K562 (cell line): ENCODE measurements around the gene MAL. TPM values are rescaled to one million over a fixed set of nuclear protein-coding genes. Genes with fewer than 3 reads are reported as not detected.

Experiments
- ATAC-seq: fragments of 200-7000 bp; cut with Tn5 transposase; 3 replicates; pipeline ENCODE4 v1.9.1; 2020; ENCODE audit warnings: moderate library complexity
- BruUV-seq: library from RNA; stranded (reverse); fragments of 400-500 nt; replicated peaks from 2 replicates; lab custom pipeline; 2021; lab: Mats Ljungman, UMichigan
- CTCF ChIA-PET: fragments of 300-600 bp; formaldehyde crosslinking; extraction: SDS; loops from one replicate; lab custom pipeline; 2021; ENCODE audit warnings: low intra/inter-chr PET ratio; lab: Yijun Ruan, JAX
- POLR2A ChIA-PET: fragments of 300-600, 350-650 bp; sonication (Branson Sonifier 250); formaldehyde crosslinking; extraction: SDS; loops from one replicate; lab custom pipeline; 2021; ENCODE audit warnings: antibody characterized with exemption, inconsistent platforms; lab: Yijun Ruan, JAX
- DNase-seq, 4 experiments: peaks; one replicate each; pipeline versions ENCODE4 v3.0.0 to v3.0.0-alpha.2; 2011 to 2018; ENCODE audit warnings: low spot score in 3 of 4, mixed read lengths in 3 of 4; ENCODE audit errors: extremely low read depth in 1 of 4
- FAIRE-seq: peaks from 2 replicates; lab custom pipeline; 2011; peaks lifted over from hg19 to GRCh38; lab: Jason Lieb, UNC
- H2AFZ ChIP-seq: 2 replicates; pipeline ENCODE4 v1.6.0; 2011; ENCODE audit warnings: low read depth, low read length, control low read depth, inconsistent platforms
- H3K27ac ChIP-seq: fragments of 200-600 bp; 3 replicates; pipeline ENCODE4 v1.8.0; 2011; ENCODE audit warnings: low read depth, mild to moderate bottlenecking, control low read depth, inconsistent platforms, low read length, moderate library complexity, mixed read lengths; ENCODE audit errors: extremely low read depth
- H3K27me3 ChIP-seq, 2 experiments: fragments of 300-600 bp in 1 of 2; 2 replicates in 1 of 2; 3 replicates in 1 of 2; pipeline versions ENCODE4 v1.6.0 to v1.8.0; 2011; ENCODE audit warnings: inconsistent platforms in 2 of 2, low read length in 2 of 2, mild to moderate bottlenecking in 1 of 2, mixed read lengths in 1 of 2, moderate library complexity in 1 of 2; ENCODE audit not compliant: control insufficient read depth in 2 of 2, insufficient read depth in 2 of 2
- H3K36me3 ChIP-seq: fragments of 300-600 bp; 3 replicates; pipeline ENCODE4 v1.8.0; 2011; ENCODE audit warnings: mild to moderate bottlenecking, low read length, inconsistent platforms; ENCODE audit not compliant: control insufficient read depth, insufficient read depth
- H3K4me1 ChIP-seq, 2 experiments: fragments of 200-600 bp in 1 of 2; replicated peaks in 1 of 2; 2 replicates in 1 of 2; 3 replicates in 1 of 2; pipeline versions ENCODE4 v1.5.1 to v1.8.0; 2011; ENCODE audit warnings: inconsistent platforms in 2 of 2, low read length in 2 of 2, mild to moderate bottlenecking in 1 of 2, mixed read lengths in 1 of 2, moderate library complexity in 1 of 2; ENCODE audit not compliant: control insufficient read depth in 2 of 2, insufficient read depth in 2 of 2
- H3K4me2 ChIP-seq: 2 replicates; pipeline ENCODE4 v1.6.1; 2011; ENCODE audit warnings: low read length, control low read depth, inconsistent platforms, mixed read lengths; ENCODE audit not compliant: insufficient read depth
- H3K4me3 ChIP-seq: fragments of 200-600 bp; sonication (generic), shearing (Covaris generic); 2 replicates; pipeline ENCODE4 v1.5.1; 2016; ENCODE audit warnings: control low read depth, inconsistent platforms
- H3K79me2 ChIP-seq: fragments of 200-600 bp; 3 replicates; pipeline ENCODE4 v1.8.0; 2011; ENCODE audit warnings: low read length, inconsistent platforms; ENCODE audit not compliant: control insufficient read depth, insufficient read depth
- H3K9ac ChIP-seq, 2 experiments: 2 replicates each; pipeline versions ENCODE4 v1.6.0 to v1.6.1; 2011; ENCODE audit warnings: low read depth in 2 of 2, low read length in 2 of 2, control low read depth in 1 of 2, inconsistent platforms in 1 of 2, mild to moderate bottlenecking in 1 of 2, mixed read lengths in 1 of 2; ENCODE audit not compliant: insufficient read depth in 1 of 2
- H3K9me1 ChIP-seq: one replicate; pipeline ENCODE4 v1.6.0; 2011; ENCODE audit warnings: inconsistent platforms, mild to moderate bottlenecking, low read length, moderate library complexity; ENCODE audit not compliant: control insufficient read depth, insufficient read depth
- H3K9me3 ChIP-seq: replicated peaks from 2 replicates; pipeline ENCODE4 v1.5.1; 2011; ENCODE audit warnings: low read depth, low read length, inconsistent platforms; ENCODE audit not compliant: control insufficient read depth, insufficient read depth
- H4K20me1 ChIP-seq: replicated peaks from 2 replicates; pipeline ENCODE4 v1.6.1; 2011; ENCODE audit warnings: low read length, inconsistent platforms, mixed read lengths; ENCODE audit not compliant: control insufficient read depth, insufficient read depth
- ZNF174 ChIP-seq: fragments of 250-450 bp; sonication (Bioruptor Pico); IDR thresholded peaks from 2 replicates; pipeline ENCODE4 v1.4.0; 2020; ENCODE audit warnings: mild to moderate bottlenecking
- WGBS: fragments of 100-300 bp; shearing (Covaris generic); methylation state at CpG from one replicate; pipeline ENCODE4 v1.1.6; 2016; ENCODE audit warnings: low coverage, mixed read lengths; ENCODE audit not compliant: insufficient coverage; ENCODE audit errors: missing lambda C conversion rate; 5-methylcytosine and 5-hydroxymethylcytosine counted together
- in situ Hi-C: fragments of 300-500 bp; cut with MboI; formaldehyde crosslinking; loops from 4 replicates; pipeline ENCODE4 v1.15.0; 2018; ENCODE audit warnings: inconsistent platforms, mixed read lengths
- intact Hi-C: fragments of 100-400 bp; cut with micrococcal nuclease; formaldehyde crosslinking; loops from 2 replicates; pipeline ENCODE4 v1.14.2; 2022
- polyA plus RNA-seq, 8 experiments: library from polyadenylated mRNA; depleted of rRNA in 4 of 8; stranded (reverse) in 5 of 8; unstranded in 3 of 8; fragments of >200 nt; fragmentation: Nextera tagmentation in 2 of 8; fragmentation: Illumina TruSeq in 1 of 8; extraction: Ambion mirVana in 2 of 8; extraction: Trizol in 1 of 8; gene quantifications; 2 replicates each; pipeline versions ENCODE4 v1.2.1 to v1.2.3, GENCODE V29; 2011 to 2014; ENCODE audit warnings: inconsistent platforms in 1 of 8, missing spikeins in 1 of 8
- total RNA-seq, 7 experiments: library from RNA; depleted of rRNA in 6 of 7; stranded (reverse); fragments of >200 nt in 6 of 7; fragmentation: Illumina TruSeq in 2 of 7; extraction: Trizol in 2 of 7; gene quantifications; 2 replicates each; pipeline versions ENCODE4 v1.2.1 to v1.2.3, GENCODE V29; 2011 to 2021; ENCODE audit warnings: low replicate concordance in 1 of 7
- TF ChIP-seq, protein P1 (sequence below), 3 experiments: IDR thresholded peaks in 2 of 3; conservative IDR thresholded peaks in 1 of 3; 2 replicates each; pipeline ENCODE4 v1.5.1; 2011 to 2012; ENCODE audit warnings: low read length in 3 of 3, mild to moderate bottlenecking in 3 of 3, control low read depth in 2 of 3, improper control_type of control experiment in 1 of 3, inconsistent platforms in 1 of 3, low read depth in 1 of 3, mixed read lengths in 1 of 3, moderate library complexity in 1 of 3; ENCODE audit not compliant: insufficient read depth in 2 of 3

Gene MAL
- total and polyA plus RNA-seq, 9 of the 15 experiments (the other 6 are each of a cell fraction or from before 2014, with no cell fraction given): not detected

DNA sequence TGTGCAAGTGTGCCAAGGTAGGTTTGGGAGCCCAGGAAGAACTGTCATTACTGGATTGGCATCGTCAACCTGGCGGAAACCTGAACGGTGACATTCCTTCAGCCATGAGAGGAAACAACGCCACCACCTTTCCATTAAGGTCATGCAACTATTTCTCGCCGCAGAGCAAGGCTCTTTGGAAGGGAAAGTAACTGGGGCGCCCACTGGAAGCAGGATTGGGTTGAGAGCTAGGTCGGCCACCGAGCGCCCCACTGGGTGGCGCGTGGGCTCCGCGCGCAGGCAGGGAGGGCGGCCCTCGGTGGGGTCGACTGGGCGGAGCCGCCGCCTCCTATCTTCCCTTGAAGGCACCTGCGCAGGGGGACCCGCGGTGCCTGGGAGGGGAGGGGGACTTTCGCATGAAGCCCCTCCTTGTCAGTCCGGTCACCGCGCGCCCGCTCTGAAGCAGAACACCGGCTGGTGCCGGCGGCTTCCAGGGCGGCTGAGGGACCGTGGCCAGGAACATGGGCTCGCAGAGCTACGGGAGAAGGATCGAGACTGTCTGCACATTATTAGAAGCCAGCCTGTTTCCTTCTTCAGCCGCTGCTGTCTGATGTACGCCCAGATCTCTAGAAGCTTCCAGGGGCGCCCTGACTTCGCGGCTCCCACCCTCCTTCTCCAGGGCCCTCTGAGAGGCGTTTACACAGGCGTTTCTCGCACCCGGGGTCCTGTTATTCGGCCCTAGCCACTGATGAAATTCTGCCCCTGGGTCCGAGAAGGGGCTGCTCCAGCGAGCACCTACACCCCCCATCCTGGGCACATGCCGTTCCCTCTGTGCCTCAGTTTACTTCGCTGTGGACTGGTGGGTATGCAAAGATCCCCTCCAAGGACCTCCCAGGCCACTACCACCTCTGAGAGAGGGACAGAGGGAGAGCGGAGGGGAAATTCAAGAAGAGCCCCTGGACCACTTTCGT, 27.3 kb upstream of the MAL start:
- FAIRE-seq (no peak), DNase-seq (peak in 2 of 4 experiments; percentile 24 to 31), ATAC-seq (peak; percentile 44; the same call in 1 of the 3 replicates)
- Histone ChIP-seq H2AFZ (no peak overlapping the region), H4K20me1 (0 out of 2 replicates have a peak, but pooled peaks cover 11% of the 10 kb centered on the region), H3K4me2 (no peak overlapping the region), H3K4me3 (no peak overlapping the region), H3K9ac (no peak overlapping the region), H3K9me3 (no peaks in the 10 kb centered on the region), H3K4me1 (peaks cover 0 to 6% of the 10 kb centered on the region in 2 experiments; a peak in 1 of 5 replicates), H3K27ac (no peak overlapping the region), H3K27me3 (peaks cover 2 to 59% of the 10 kb centered on the region in 2 experiments; a peak in 4 of 5 replicates), H3K9me1 (no peaks in the 10 kb centered on the region), H3K36me3 (no peaks in the 10 kb centered on the region), H3K79me2 (no peaks in the 10 kb centered on the region)
- CTCF ChIA-PET: no interaction called here
- WGBS: 6% methylated on average over 34 of the region's 54 CpGs
- POLR2A ChIA-PET: no interaction called here
- intact Hi-C loops (no loop called here), in situ Hi-C loops (no loop called here)
- no TSS peak for BruUV-seq
- TF ChIP-seq, protein P1, sequence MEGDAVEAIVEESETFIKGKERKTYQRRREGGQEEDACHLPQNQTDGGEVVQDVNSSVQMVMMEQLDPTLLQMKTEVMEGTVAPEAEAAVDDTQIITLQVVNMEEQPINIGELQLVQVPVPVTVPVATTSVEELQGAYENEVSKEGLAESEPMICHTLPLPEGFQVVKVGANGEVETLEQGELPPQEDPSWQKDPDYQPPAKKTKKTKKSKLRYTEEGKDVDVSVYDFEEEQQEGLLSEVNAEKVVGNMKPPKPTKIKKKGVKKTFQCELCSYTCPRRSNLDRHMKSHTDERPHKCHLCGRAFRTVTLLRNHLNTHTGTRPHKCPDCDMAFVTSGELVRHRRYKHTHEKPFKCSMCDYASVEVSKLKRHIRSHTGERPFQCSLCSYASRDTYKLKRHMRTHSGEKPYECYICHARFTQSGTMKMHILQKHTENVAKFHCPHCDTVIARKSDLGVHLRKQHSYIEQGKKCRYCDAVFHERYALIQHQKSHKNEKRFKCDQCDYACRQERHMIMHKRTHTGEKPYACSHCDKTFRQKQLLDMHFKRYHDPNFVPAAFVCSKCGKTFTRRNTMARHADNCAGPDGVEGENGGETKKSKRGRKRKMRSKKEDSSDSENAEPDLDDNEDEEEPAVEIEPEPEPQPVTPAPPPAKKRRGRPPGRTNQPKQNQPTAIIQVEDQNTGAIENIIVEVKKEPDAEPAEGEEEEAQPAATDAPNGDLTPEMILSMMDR (IDR thresholded peaks at IDR 0.05 in 2 of 3, conservative IDR thresholded peaks at IDR 0.05 in 1 of 3; ENCODE audit: insufficient read depth in 2 of 3, low read depth in 1 of 3, low read length in 3 of 3): peak in 1 of 3 experiments; percentile 17; a peak in 1 of 6 replicates
- no peak for TF ChIP-seq ZNF174
